ENCODE data around the gene COL5A1.

DNA sequence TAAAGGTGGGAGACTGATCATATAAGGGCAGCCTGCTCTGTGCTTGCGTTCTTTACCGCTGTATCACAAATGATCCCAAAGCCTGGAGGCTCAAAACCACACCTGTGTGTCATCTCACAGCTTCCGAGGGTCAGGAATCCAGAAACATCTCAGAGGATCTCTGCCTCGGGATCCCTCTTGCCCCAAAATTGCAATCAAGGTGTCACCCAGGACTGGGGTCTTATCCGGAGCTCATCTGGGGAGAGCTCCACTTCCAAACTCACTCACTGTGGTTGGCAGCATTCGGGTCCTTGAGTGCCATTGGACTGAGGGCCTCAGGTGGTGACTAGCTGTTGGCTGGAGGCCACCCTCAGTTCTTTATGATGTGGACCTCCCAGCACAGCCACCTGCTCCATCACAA, 212.3 kb downstream of the COL5A1 start:
- TF ChIP-seq CTCF (optimal IDR thresholded peaks at IDR 0.05 in 1 of 3, IDR thresholded peaks at IDR 0.05 in 1 of 3, conservative IDR thresholded peaks at IDR 0.05 in 1 of 3; ENCODE audit: extremely low read depth in 1 of 3, insufficient read depth in 2 of 3, low read length in 3 of 3), result no peak
- no peak for TF ChIP-seq EZH2 (IDR thresholded peaks at IDR 0.05; ENCODE audit: low read length)
